B cell (primary cell): ENCODE data around the gene OTOGL. TPM values are rescaled to one million over a fixed set of nuclear protein-coding genes. Genes with fewer than 3 reads are reported as not detected.

ENCODE experiments used
- ATAC-seq: fragments of 200-7000 bp; cut with Tn5 transposase; one replicate; pipeline ENCODE4 v1.10.0; 2021; ENCODE audit warnings: low read depth, mild to moderate bottlenecking, moderate number of reproducible peaks, moderate library complexity
- CTCF ChIA-PET: fragments of 350-600 bp; sonication (Branson Sonifier 250); formaldehyde crosslinking; loops from one replicate; lab custom pipeline; 2021; ENCODE audit warnings: antibody characterized with exemption, inconsistent platforms; lab: Charles Lee
- POLR2A ChIA-PET: fragments of 350-600 bp; sonication (Branson Sonifier 250); formaldehyde crosslinking; loops from one replicate; lab custom pipeline; 2021; ENCODE audit warnings: antibody characterized with exemption; lab: Charles Lee
- DNase-seq: peaks from one replicate; pipeline ENCODE4 v3.0.0; 2013
- H2AFZ ChIP-seq: 2 replicates; pipeline ENCODE4 v1.6.1; 2012; ENCODE audit warnings: mild to moderate bottlenecking, low read depth, low read length; ENCODE audit not compliant: insufficient read depth, poor library complexity, severe bottlenecking
- H3K27ac ChIP-seq, 2 donors: 1 replicate in 1 of 2; 2 replicates in 1 of 2; pipeline ENCODE4 v1.5.1; 2012 to 2013; ENCODE audit warnings: low read length in 2 of 2, mild to moderate bottlenecking in 2 of 2, moderate library complexity in 1 of 2
- H3K27me3 ChIP-seq, 4 experiments: fragments of 200-600 bp in 1 of 4; sonication (generic) in 1 of 4; replicated peaks in 1 of 4; 1 replicate in 2 of 4; 2 replicates in 2 of 4; pipeline versions ENCODE4 v1.6.1 to v1.7.0; 2013 to 2016; ENCODE audit warnings: low read length in 3 of 4, mild to moderate bottlenecking in 2 of 4, mixed read lengths in 1 of 4, moderate library complexity in 1 of 4; ENCODE audit not compliant: insufficient read depth in 4 of 4, control insufficient read depth in 3 of 4; ENCODE audit errors: control extremely low read depth in 1 of 4
- H3K36me3 ChIP-seq, 2 experiments: replicated peaks in 1 of 2; 1 replicate in 1 of 2; 2 replicates in 1 of 2; pipeline versions ENCODE4 v1.6.1 to v1.7.1; 2013; ENCODE audit warnings: low read length in 1 of 2; ENCODE audit not compliant: insufficient read depth in 2 of 2, control insufficient read depth in 1 of 2; ENCODE audit errors: control extremely low read depth in 1 of 2, extremely low read depth in 1 of 2
- H3K4me1 ChIP-seq, 2 donors: fragments of 200-600 bp in 1 of 2; sonication (generic) in 1 of 2; 1 replicate in 1 of 2; 2 replicates in 1 of 2; pipeline versions ENCODE4 v1.5.1 to v1.6.1; 2013 to 2017; ENCODE audit warnings: low read length in 2 of 2; ENCODE audit not compliant: control insufficient read depth in 2 of 2, insufficient read depth in 2 of 2
- H3K4me2 ChIP-seq: replicated peaks from 2 replicates; pipeline ENCODE3; 2012; ENCODE audit warnings: mild to moderate bottlenecking, low read depth, low read length; ENCODE audit not compliant: poor library complexity, severe bottlenecking
- H3K4me3 ChIP-seq, 5 experiments: fragments of 200-600 bp in 1 of 5; sonication (generic) in 1 of 5; 1 replicate in 3 of 5; 2 replicates in 2 of 5; pipeline versions ENCODE4 v1.5.1 to v1.7.0; 2011 to 2016; ENCODE audit warnings: low read length in 4 of 5, mild to moderate bottlenecking in 4 of 5, low read depth in 2 of 5, control low read depth in 1 of 5, moderate library complexity in 1 of 5; ENCODE audit not compliant: insufficient read depth in 1 of 5; ENCODE audit errors: control extremely low read depth in 1 of 5, extremely low read depth in 1 of 5
- H3K79me2 ChIP-seq: fragments of 200-600 bp; sonication (generic); one replicate; pipeline ENCODE4 v1.6.0; 2016; ENCODE audit warnings: low read length; ENCODE audit not compliant: control insufficient read depth, insufficient read depth
- H3K9ac ChIP-seq: fragments of 200-600 bp; sonication (generic); 2 replicates; pipeline ENCODE4 v1.6.1; 2017; ENCODE audit warnings: mild to moderate bottlenecking, low read length, moderate library complexity
- H3K9me3 ChIP-seq, 3 donors: one replicate each; pipeline versions ENCODE4 v1.6.1 to v1.7.1; 2013; ENCODE audit warnings: low read length in 2 of 3; ENCODE audit not compliant: control insufficient read depth in 2 of 3, insufficient read depth in 1 of 3; ENCODE audit errors: control extremely low read depth in 1 of 3
- H4K20me1 ChIP-seq: 2 replicates; pipeline ENCODE4 v1.6.0; 2012; ENCODE audit warnings: mild to moderate bottlenecking, low read length; ENCODE audit not compliant: insufficient read depth, control insufficient read depth, poor library complexity, severe bottlenecking
- H3K27ac Mint-ChIP-seq: one replicate; pipeline ENCODE4 v1.8.0; 2021; ENCODE audit warnings: mixed read lengths
- H3K27me3 Mint-ChIP-seq: one replicate; pipeline ENCODE4 v1.8.0; 2021; ENCODE audit warnings: mixed read lengths
- H3K4me1 Mint-ChIP-seq: one replicate; pipeline ENCODE4 v1.8.0; 2021; ENCODE audit warnings: mixed read lengths
- H3K4me3 Mint-ChIP-seq: one replicate; pipeline ENCODE4 v1.8.0; 2021; ENCODE audit warnings: mixed read lengths
- H3K9me3 Mint-ChIP-seq: one replicate; pipeline ENCODE4 v1.8.0; 2022; ENCODE audit warnings: mixed read lengths; ENCODE audit not compliant: insufficient read depth
- CTCF ChIP-seq: fragments of 200-600 bp; IDR thresholded peaks from one replicate; pipeline ENCODE4 v1.8.0; 2022; ENCODE audit warnings: antibody characterized with exemption, mild to moderate bottlenecking
- EZH2 ChIP-seq: IDR thresholded peaks from 2 replicates; pipeline ENCODE4 v1.6.1; 2012; ENCODE audit warnings: borderline replicate concordance, low read depth, mild to moderate bottlenecking, moderate library complexity, low read length; ENCODE audit not compliant: insufficient read depth, poor library complexity, severe bottlenecking
- WGBS: methylation state at CpG from one replicate; pipeline ENCODE4 v1.1.5; 2013; ENCODE audit warnings: missing lambda C conversion rate; ENCODE audit not compliant: insufficient coverage; 5-methylcytosine and 5-hydroxymethylcytosine counted together
- intact Hi-C: fragments of 100-400 bp; cut with micrococcal nuclease; formaldehyde crosslinking; loops from one replicate; pipeline ENCODE4 v1.10.0; 2022
- polyA minus RNA-seq: library from RNA; depleted of rRNA, polyadenylated mRNA; stranded (reverse); fragments of >200 nt; gene quantifications from 2 replicates; pipeline ENCODE4 v1.2.3, GENCODE V29; 2012
- polyA plus RNA-seq: library from polyadenylated mRNA; depleted of rRNA; stranded (reverse); fragments of >200 nt; gene quantifications from 2 replicates; pipeline ENCODE4 v1.2.3, GENCODE V29; 2012
- total RNA-seq, 2 donors: library from RNA; stranded (reverse); fragments of 120-200 nt in 1 of 2; gene quantifications; 1 replicate in 1 of 2; 2 replicates in 1 of 2; pipeline versions ENCODE4 v1.2.3 to v1.2.4, GENCODE V29; 2013 to 2022

The OTOGL gene
- total RNA-seq (not detected in 2 replicates), polyA plus RNA-seq (not detected in 2 replicates), polyA minus RNA-seq (not detected in 2 replicates)
- total RNA-seq (2013) = 0.02 TPM

GRCh38 chr12:80099259-80099658 is at the start of gene OTOGL:
Gene OTOGL, plus strand, starts transcription at chr12:80099537. Its CDS starts 109,895 bp downstream, at chr12:80209432.
- no peaks in the 10 kb centered on the region for H3K36me3 ChIP-seq
- H3K4me1 ChIP-seq = no peaks in the 10 kb centered on the region
- Mint-ChIP-seq H3K4me3 (no peak within 1 kb of the TSS), H3K27me3 (peaks cover 3% of the 10 kb centered on the region), H3K27ac (no peak within 1 kb of the TSS), H3K4me1 (no peaks in the 10 kb centered on the region), H3K9me3 (no peaks in the 10 kb centered on the region)
- H3K27me3 ChIP-seq = no peaks in the 10 kb centered on the region
- H3K4me3 ChIP-seq = no peak within 1 kb of the TSS
- H2AFZ ChIP-seq = no peak within 1 kb of the TSS
- TF ChIP-seq CTCF (no peak), EZH2 (no peak)
- CTCF ChIA-PET = no interaction called here
- ATAC-seq = no peak
- no peak within 1 kb of the TSS for H3K27ac ChIP-seq
- no CpG with 5 or more reads among the region's 2 CpGs for WGBS
- H4K20me1 ChIP-seq = no peaks in the 10 kb centered on the region
- no peak within 1 kb of the TSS for H3K4me2 ChIP-seq
- POLR2A ChIA-PET = no interaction called here
- no peaks in the 10 kb centered on the region for H3K79me2 ChIP-seq
- intact Hi-C loops = no loop called here
- no peaks in the 10 kb centered on the region for H3K9me3 ChIP-seq
- DNase-seq = no peak
- H3K9ac ChIP-seq = no peak within 1 kb of the TSS

- H3K4me3 Mint-ChIP-seq = no peak overlapping the region
- CTCF ChIA-PET = no interaction called here
- no peak for TF ChIP-seq EZH2
- DNase-seq (no peak), ATAC-seq (no peak)
- H3K27me3 ChIP-seq = no peaks in the 10 kb centered on the region
- no peak overlapping the region for H3K27ac Mint-ChIP-seq
- intact Hi-C loops = no loop called here
- no peak overlapping the region for H3K4me3 ChIP-seq
- H3K9me3 ChIP-seq = no peaks in the 10 kb centered on the region
- no peak overlapping the region for H3K4me2 ChIP-seq
- no peak overlapping the region for H3K27ac ChIP-seq
- no peak overlapping the region for H3K9ac ChIP-seq
- H4K20me1 ChIP-seq = no peaks in the 10 kb centered on the region
- POLR2A ChIA-PET = no interaction called here
- H3K4me1 ChIP-seq = no peaks in the 10 kb centered on the region
- H2AFZ ChIP-seq = no peak overlapping the region
- peaks cover 16% of the 10 kb centered on the region for H3K27me3 Mint-ChIP-seq
- no peaks in the 10 kb centered on the region for H3K79me2 ChIP-seq
- H3K36me3 ChIP-seq = no peaks in the 10 kb centered on the region
- no peaks in the 10 kb centered on the region for H3K9me3 Mint-ChIP-seq
- no peaks in the 10 kb centered on the region for H3K4me1 Mint-ChIP-seq
- WGBS = no CpG with 5 or more reads among the region's 2 CpGs
These were observed 49.1 kb upstream of the OTOGL start for GRCh38 chr12:80050236-80050635.
